ENCODE measurements around the gene UBE2V1.
"Not testable (repeated sequence)": the region's sequence is repeated elsewhere in the genome, so short reads cannot be mapped to it uniquely, and the experiment has no call there.

The UBE2V1 gene

GRCh38 chr20:50137702-50138101, 24.8 kb upstream of the UBE2V1 start:
- not testable (repeated sequence) for DNase-seq (ENCODE audit: low read depth)

- no peak for DNase-seq (ENCODE audit: low read depth)
Measured at GRCh38 chr20:50136822-50137599, 24.1 kb upstream of the UBE2V1 start.

- DNase-seq (ENCODE audit: low read depth), result not testable (repeated sequence)
Measured at GRCh38 chr20:50135157-50135556, 22.2 kb upstream of the UBE2V1 start.

DNA sequence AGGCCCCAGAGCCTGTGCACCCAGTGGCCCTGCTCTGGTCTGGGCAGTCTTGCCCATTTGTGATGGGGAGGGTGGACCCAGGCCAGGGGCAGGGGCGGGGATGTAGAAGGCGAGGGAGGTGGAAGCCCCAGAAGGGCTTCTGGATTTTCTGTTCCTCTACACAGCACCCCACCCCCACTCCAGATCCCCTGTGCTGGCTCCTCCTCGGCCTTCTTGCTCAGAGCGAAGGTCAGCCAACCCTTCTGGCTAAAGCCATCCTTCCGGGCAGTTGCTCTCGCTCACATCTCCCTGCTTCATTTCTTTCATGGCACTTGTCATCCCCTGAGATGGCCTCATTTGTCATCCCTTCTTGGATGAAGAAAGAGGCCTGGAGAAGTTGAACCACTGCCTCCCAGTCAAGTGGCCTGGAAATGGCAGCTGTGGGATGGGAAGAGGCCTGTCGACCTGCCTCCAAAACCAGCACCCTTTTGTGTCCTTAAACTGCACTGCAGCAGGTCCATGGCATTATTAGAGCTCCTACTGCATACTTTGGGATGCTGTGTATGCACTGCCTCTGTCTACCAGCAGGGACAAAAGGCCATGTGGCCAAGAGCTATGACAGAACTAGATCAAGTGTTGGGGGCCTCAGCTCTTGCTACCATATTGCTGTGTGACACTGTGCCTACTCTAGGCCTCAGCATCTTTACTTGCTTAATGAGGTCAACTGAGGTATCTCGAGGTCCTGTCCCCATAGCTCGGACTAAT, 20.7 kb upstream of the UBE2V1 start:
- DNase-seq (ENCODE audit: low read depth), result no peak

DNA sequence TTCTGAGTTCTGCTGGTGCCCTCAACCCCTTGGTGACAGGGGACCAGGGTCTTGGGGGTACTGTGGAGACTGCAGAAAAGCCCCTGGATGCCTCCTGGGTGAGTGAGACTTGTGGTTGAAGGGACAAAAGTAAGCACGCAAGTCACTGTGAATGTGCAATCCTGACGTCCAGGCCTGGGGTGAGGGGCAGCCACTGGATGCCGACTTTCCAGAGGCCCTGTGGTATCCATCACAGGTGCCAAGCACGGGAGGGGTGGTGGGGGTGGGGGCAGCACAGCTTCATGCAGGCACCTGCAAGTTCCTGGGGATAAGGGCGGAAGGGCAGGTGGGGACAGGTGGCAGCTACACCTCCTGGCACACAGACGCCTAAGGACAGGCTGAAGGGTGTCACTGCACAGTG, 20.1 kb upstream of the UBE2V1 start:
- DNase-seq (ENCODE audit: low read depth), result no peak

GRCh38 chr20:50130995-50131394, 18.0 kb upstream of the UBE2V1 start:
- DNase-seq (ENCODE audit: low read depth), result no peak

GRCh38 chr20:50130356-50130723, 17.4 kb upstream of the UBE2V1 start:
- no peak for DNase-seq (ENCODE audit: low read depth)

DNA sequence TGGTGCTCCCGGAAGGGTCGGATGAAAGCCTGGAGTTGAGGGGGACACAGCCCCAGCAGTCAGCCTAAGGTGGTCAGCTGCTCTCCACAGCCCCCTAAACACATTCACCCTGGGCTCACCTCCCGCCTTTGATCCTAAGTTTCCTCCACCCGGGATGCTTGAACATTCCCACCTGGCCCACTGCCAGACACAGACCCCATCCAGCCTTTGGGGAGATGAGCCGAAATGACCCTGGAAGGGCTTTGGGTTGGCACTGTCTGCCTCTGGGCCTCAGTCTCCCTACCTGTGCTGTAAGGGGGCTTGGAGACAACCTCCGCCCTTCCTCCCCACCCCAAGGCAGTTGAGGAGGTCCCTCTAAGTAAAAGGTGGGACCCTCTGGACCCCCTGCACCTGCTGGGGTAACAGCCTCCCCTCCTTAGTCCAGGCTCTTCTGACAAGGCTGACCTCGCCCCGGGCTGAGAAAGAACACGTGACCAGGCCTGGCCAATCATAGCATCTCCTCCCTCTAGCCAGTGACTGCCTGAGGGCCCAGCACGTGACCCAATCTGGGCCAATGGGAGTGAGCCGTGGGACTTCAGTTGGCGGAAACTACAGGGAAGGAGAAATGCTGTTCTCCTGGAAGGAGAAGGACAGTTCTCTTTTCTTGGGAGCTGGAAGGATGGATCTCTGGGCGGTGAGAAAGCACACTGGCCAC, 16.9 kb upstream of the UBE2V1 start:
- no peak for DNase-seq (ENCODE audit: low read depth)

DNA sequence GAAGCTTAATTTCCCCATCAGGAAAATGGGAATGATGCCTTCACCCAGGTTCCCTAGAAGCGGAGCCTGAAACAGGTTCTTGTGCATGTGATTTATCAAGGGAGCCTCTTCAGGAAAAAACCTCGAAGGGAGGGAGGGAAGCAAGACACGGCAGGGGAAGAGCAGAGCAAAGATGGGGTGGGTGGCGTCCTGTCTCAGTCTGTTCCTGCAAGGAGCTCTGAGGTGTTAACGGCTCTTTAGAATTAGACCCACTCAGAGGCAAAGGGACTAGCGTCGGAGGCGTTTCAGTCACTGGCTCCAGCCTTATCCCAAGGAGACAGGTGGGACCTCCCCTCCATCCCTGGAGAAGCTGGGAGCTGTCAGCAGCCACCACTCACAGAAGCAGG, 15.6 kb upstream of the UBE2V1 start:
- DNase-seq (ENCODE audit: low read depth), result no peak

DNA sequence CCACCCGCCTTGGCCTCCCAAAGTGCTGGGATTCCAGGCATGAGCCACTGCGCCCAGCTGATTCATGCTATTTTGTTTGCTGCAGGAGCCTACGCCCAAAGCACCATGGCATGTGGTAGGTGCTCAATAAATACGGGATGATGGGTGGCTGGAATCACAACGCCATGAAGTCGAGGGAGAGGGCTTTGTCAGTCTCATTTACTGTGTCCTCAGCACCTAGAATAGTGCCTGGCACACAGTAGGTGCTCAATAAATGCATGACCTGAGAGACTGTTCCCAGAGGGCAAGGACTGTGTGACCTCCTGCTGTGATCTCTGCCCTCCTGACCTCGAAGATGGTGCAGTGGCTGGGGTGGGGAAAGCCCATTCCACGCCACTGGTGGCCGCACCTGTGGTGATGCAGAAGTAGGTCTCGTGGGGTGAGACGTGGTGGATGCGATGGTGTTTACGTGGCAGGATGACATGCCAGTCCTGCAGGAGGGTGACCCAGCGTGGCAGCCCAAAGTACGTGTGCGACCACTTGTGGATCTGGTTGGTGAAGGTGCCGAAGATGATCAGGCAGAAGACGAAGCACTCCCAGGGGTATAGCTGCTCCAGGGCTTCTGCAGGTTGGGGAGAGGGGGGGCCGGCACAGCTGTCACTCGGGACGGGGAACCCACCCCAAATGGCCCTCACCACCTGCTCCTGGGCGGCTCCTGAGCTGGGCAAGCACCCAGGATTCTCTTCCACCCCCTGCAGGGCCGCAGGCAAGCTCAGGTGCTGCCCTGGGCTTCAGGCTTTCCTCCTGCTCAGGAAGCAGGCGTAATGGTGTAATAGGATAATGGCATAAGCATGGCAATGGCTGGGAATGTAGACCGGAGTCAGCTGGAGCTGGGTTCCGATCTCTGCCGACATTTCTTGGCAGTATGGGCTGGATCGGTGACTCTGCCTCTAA, 14.9 kb upstream of the UBE2V1 start:
- DNase-seq (ENCODE audit: low read depth), result no peak

- DNase-seq (ENCODE audit: low read depth), result no peak
Measured at GRCh38 chr20:50126662-50127061, 13.7 kb upstream of the UBE2V1 start.

DNA sequence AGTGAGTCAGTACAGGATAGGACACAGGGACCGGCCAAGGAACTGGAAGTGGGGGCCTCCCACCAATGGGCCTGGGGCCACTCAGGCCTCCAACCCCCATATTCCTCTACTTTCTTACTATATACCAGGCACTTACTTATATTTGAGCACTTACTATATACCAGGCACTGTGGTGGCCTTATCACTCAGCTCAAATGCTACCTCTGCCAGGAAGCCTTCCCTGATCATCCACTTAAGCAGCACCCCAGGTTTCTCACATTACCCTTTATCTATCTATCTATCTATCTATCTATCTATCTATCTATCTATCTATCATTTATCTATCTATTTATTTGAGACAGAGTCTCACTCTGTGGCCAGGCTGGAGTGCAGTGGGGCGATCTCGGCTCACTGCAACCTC, 12.3 kb upstream of the UBE2V1 start:
- DNase-seq (ENCODE audit: low read depth), result no peak

DNA sequence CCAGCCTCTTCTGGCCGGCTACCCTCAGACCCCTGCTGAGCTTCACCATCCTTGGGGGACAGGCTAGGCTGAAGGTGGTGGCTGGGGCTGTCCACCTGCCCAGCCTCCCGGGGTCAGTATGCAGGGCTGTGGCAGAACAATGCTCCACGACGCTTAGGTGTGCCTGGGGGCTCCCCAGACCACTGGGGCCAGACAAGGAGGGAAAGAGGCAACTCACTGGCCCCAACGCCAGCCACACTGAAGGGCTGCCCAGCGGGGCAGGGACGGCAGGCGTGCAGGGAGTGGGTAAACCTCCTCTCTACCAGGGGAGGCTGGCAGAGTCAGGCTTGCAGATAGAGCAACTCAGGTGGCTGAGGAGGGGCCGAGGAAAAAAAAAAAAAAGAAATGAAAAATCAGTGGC, 11.5 kb upstream of the UBE2V1 start:
- no peak for DNase-seq (ENCODE audit: low read depth)

DNA sequence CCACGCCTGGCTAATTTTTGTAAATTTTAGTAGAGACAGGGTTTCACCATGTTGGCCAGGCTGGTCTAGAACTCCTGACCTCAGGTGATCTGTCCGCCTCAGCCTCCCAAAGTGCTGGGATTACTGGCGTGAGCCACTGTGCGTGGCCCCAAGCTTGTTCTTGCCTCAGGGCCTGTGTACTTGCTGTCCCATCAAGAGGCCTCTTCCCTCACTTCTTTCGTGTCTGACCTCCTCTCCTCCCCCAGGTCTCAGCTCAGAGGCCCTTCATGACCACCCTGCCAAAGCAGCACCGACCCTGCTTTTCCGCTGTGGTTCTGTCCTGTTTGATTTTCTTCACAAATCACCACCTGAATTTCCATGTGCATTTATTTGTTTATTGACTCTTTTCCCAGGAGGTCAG, 10.5 kb upstream of the UBE2V1 start:
- no peak for DNase-seq (ENCODE audit: low read depth)

DNA sequence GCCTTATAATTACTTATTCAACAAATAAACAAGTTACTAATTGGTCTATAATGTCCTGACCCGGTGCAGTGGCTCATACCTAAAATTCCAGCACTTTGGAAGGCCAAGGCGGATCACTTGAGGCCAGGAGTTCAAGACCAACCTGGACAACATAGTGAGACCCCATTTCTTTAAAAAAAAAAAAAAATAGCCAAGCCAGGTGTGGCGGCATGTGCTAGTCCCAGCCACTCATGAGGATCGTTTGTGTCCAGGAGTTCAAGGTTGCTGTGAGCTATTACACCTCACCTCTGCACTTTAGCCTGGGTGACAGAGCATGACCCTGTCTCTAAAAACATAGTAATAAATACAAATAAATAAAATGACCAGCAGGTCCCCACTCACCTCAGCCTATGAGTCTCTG, 9.8 kb upstream of the UBE2V1 start:
- DNase-seq (ENCODE audit: low read depth), result no peak

GRCh38 chr20:50121858-50122271, 8.9 kb upstream of the UBE2V1 start:
- no peak for DNase-seq (ENCODE audit: low read depth)

GRCh38 chr20:50120935-50121693, 8.2 kb upstream of the UBE2V1 start:
- peak; percentile 34 for DNase-seq (ENCODE audit: low read depth)

DNA sequence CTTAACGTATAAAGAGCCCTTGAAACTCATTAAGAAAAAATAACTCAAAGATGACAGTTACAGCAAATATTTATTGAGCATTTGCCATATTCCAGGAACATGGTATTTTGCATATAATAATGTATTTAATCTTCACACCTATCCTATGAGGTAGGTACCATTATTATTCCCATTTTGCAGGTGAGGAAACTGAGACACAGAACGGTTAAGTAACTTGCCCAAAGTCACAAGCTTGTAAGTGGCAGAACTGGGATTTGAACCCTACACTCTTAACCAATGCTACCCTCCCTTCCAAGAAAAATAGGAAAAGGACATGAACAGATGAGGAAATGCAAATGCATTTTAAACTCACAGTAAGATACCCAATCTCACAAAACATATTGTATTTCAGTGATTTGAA, 5.3 kb upstream of the UBE2V1 start:
- DNase-seq (ENCODE audit: low read depth), result no peak

- no peak for DNase-seq (ENCODE audit: low read depth)
Measured at GRCh38 chr20:50116368-50116999, 3.5 kb upstream of the UBE2V1 start.

GRCh38 chr20:50115591-50116367, 2.8 kb upstream of the UBE2V1 start:
- peak; percentile 85 for DNase-seq (ENCODE audit: low read depth)
